GM21526 (cell line): ENCODE data around the gene PKM.
"Not testable (repeated sequence)": the region's sequence is repeated elsewhere in the genome, so short reads cannot be mapped to it uniquely, and the experiment has no call there.

ENCODE experiments used
- ATAC-seq: cut with Tn5 transposase; IDR thresholded peaks from one replicate; pipeline ENCODE4 v1.9.1; 2021; ENCODE audit warnings: moderate library complexity; ENCODE audit not compliant: unreplicated experiment, low FRiP score

The PKM gene

GRCh38 chr15:72179950-72180581, 50.9 kb downstream of the PKM start:
- ATAC-seq = no peak

GRCh38 chr15:72178976-72179585, 51.9 kb downstream of the PKM start:
- ATAC-seq = no peak

- ATAC-seq = no peak
These were observed 54.2 kb downstream of the PKM start for GRCh38 chr15:72176743-72177142.

GRCh38 chr15:72176159-72176558, 54.8 kb downstream of the PKM start:
- no peak for ATAC-seq

- ATAC-seq = no peak
These were observed 55.6 kb downstream of the PKM start for GRCh38 chr15:72175186-72176044.

GRCh38 chr15:72174551-72175165, 56.3 kb downstream of the PKM start:
- ATAC-seq = no peak

- no peak for ATAC-seq
These were observed 57.0 kb downstream of the PKM start for GRCh38 chr15:72173864-72174550.

GRCh38 chr15:72173401-72173800, 57.6 kb downstream of the PKM start:
- ATAC-seq = no peak

GRCh38 chr15:72172796-72173195, 58.2 kb downstream of the PKM start:
- no peak for ATAC-seq

- ATAC-seq = not testable (repeated sequence)
These were observed 59.0 kb downstream of the PKM start for GRCh38 chr15:72171978-72172377.

GRCh38 chr15:72170691-72171090, 60.3 kb downstream of the PKM start:
- no peak for ATAC-seq

- ATAC-seq = no peak
These were observed 60.9 kb downstream of the PKM start for GRCh38 chr15:72169921-72170611.

- ATAC-seq = no peak
These were observed 61.6 kb downstream of the PKM start for GRCh38 chr15:72169236-72169920.

- ATAC-seq = no peak
These were observed 62.2 kb downstream of the PKM start for GRCh38 chr15:72168808-72169190.

- no peak for ATAC-seq
These were observed 62.7 kb downstream of the PKM start for GRCh38 chr15:72168131-72168807.

GRCh38 chr15:72167445-72167844, 63.5 kb downstream of the PKM start:
- no peak for ATAC-seq

GRCh38 chr15:72166716-72167417, 64.1 kb downstream of the PKM start:
- no peak for ATAC-seq

GRCh38 chr15:72163719-72164118, 67.3 kb downstream of the PKM start:
- no peak for ATAC-seq
